Kidney tubule cell (primary cell): ENCODE results near the gene HAUS1.
"Not testable (repeated sequence)": the region's sequence is repeated elsewhere in the genome, so short reads cannot be mapped to it uniquely, and the experiment has no call there.

Experiments
- DNase-seq: peaks from one replicate; pipeline ENCODE4 v3.0.0-alpha.2; 2018; ENCODE audit warnings: low spot score

HAUS1 gene

GRCh38 chr18:46095532-46095931 is 8.7 kb upstream of the HAUS1 start:
- no peak for DNase-seq

- DNase-seq, result peak; percentile 33
Measured at GRCh38 chr18:46096651-46097300, 7.4 kb upstream of the HAUS1 start.

GRCh38 chr18:46097431-46097800 is 6.8 kb upstream of the HAUS1 start:
- DNase-seq, result no peak

- peak; percentile 81 for DNase-seq
Measured at GRCh38 chr18:46097801-46098615, 6.2 kb upstream of the HAUS1 start, which contains the start of gene ATP5F1A. Gene ATP5F1A, minus strand, starts transcription at chr18:46098296. Its CDS starts 65 bp downstream, at chr18:46098231.

- DNase-seq, result no peak
Measured at GRCh38 chr18:46098616-46098933, 5.6 kb upstream of the HAUS1 start.

GRCh38 chr18:46099463-46099862 is 4.7 kb upstream of the HAUS1 start:
- no peak for DNase-seq

- DNase-seq, result peak; percentile 48
Measured at GRCh38 chr18:46109386-46109785, 5.2 kb downstream of the HAUS1 start.

- no peak for DNase-seq
Measured at GRCh38 chr18:46110406-46110805, 6.2 kb downstream of the HAUS1 start.

GRCh38 chr18:46113751-46114150 is 9.6 kb downstream of the HAUS1 start:
- DNase-seq, result no peak

GRCh38 chr18:46126625-46127024 is 22.4 kb downstream of the HAUS1 start:
- DNase-seq, result not testable (repeated sequence)

- no peak for DNase-seq
Measured at GRCh38 chr18:46130061-46130460, 25.9 kb downstream of the HAUS1 start.

- DNase-seq, result not testable (repeated sequence)
Measured at GRCh38 chr18:46130549-46130948, 26.4 kb downstream of the HAUS1 start.

- no peak for DNase-seq
Measured at GRCh38 chr18:46133534-46133933, 29.3 kb downstream of the HAUS1 start.

GRCh38 chr18:46134920-46135675 is 30.9 kb downstream of the HAUS1 start:
- DNase-seq, result no peak

- no peak for DNase-seq
Measured at GRCh38 chr18:46140173-46140572, 36.0 kb downstream of the HAUS1 start.

GRCh38 chr18:46141199-46141598 is 37.0 kb downstream of the HAUS1 start:
- no peak for DNase-seq

- peak; percentile 74 for DNase-seq
Measured at GRCh38 chr18:46148810-46149209, 44.6 kb downstream of the HAUS1 start.

- peak; percentile 97 for DNase-seq
Measured at GRCh38 chr18:46152436-46152807, 48.2 kb downstream of the HAUS1 start.

- DNase-seq, result peak; percentile 93
Measured at GRCh38 chr18:46152808-46153617, 48.8 kb downstream of the HAUS1 start.

- peak; percentile 100 for DNase-seq
Measured at GRCh38 chr18:46155641-46156051, 51.5 kb downstream of the HAUS1 start.

GRCh38 chr18:46156124-46156745 is 52.0 kb downstream of the HAUS1 start:
- peak; percentile 57 for DNase-seq

- peak; percentile 56 for DNase-seq
Measured at GRCh38 chr18:46156843-46157242, 52.7 kb downstream of the HAUS1 start.
